Right cardiac atrium (tissue), 5 donors: ENCODE results near the gene HSPA12B. TPM values are rescaled to one million over a fixed set of nuclear protein-coding genes. Genes with fewer than 3 reads are reported as not detected.
"Not testable (repeated sequence)": the region's sequence is repeated elsewhere in the genome, so short reads cannot be mapped to it uniquely, and the experiment has no call there.

Experiments used
- ATAC-seq, 2 donors: fragments of 200-7000 bp; cut with Tn5 transposase; one replicate each; pipeline versions ENCODE4 v1.8.0 to v1.9.1; 2020; ENCODE audit warnings: moderate library complexity in 2 of 2, mild to moderate bottlenecking in 1 of 2
- DNase-seq, 3 donors: peaks; one replicate each; pipeline ENCODE4 v3.0.0-alpha.2; 2020
- H3K27ac ChIP-seq: one replicate; pipeline ENCODE4 v1.5.1; 2013; ENCODE audit warnings: mild to moderate bottlenecking, low read length, control low read depth, moderate library complexity
- H3K27me3 ChIP-seq: one replicate; pipeline ENCODE4 v1.6.1; 2013; ENCODE audit not compliant: control insufficient read depth, insufficient read depth
- H3K4me1 ChIP-seq: one replicate; pipeline ENCODE4 v1.6.1; 2013; ENCODE audit warnings: low read length; ENCODE audit not compliant: control insufficient read depth, insufficient read depth
- H3K4me3 ChIP-seq: one replicate; pipeline ENCODE4 v1.5.1; 2013; ENCODE audit warnings: low read length, control low read depth
- H3K9me3 ChIP-seq: one replicate; pipeline ENCODE4 v1.6.1; 2013; ENCODE audit warnings: low read length; ENCODE audit not compliant: control insufficient read depth
- WGBS: extraction: QIAGEN DNeasy Blood & Tissue Kit; methylation state at CpG from one replicate; pipeline ENCODE4 v1.1.7; 2013; 5-methylcytosine and 5-hydroxymethylcytosine counted together
- intact Hi-C, 4 donors: fragments of 100-400 bp; cut with DNase I; formaldehyde crosslinking; loops; one replicate each; pipeline versions ENCODE4 v1.11.0 to v1.14.0; 2022 to 2023
- polyA plus RNA-seq: library from polyadenylated mRNA; stranded (reverse); fragments of 200-250 nt; gene quantifications from one replicate; pipeline ENCODE4 v1.2.3, GENCODE V29; 2013
- total RNA-seq, 4 donors: library from RNA; stranded (reverse); fragmentation: NEBNext Ultra II Directional; extraction: Animal tissue kit (Norgen Biotek cat#: 25700); gene quantifications; one replicate each; pipeline ENCODE4 v1.2.1, GENCODE V29; 2021
- donor health status: healthy with polysubstance abuse.
- donor health status: DM: no; HTN: yes; CAD: no.
- donor health status: DM: no; HTN: no; CAD: no.
- donor health status: DM: no; HTN: yes; CAD: no; lungs with severe emphysema.
- donor health status: DM: yes; HTN: yes; CAD: no.

Gene HSPA12B
- total and polyA plus RNA-seq, 5 donors = 6.1 to 13.0 (median 7.9) TPM

DNA sequence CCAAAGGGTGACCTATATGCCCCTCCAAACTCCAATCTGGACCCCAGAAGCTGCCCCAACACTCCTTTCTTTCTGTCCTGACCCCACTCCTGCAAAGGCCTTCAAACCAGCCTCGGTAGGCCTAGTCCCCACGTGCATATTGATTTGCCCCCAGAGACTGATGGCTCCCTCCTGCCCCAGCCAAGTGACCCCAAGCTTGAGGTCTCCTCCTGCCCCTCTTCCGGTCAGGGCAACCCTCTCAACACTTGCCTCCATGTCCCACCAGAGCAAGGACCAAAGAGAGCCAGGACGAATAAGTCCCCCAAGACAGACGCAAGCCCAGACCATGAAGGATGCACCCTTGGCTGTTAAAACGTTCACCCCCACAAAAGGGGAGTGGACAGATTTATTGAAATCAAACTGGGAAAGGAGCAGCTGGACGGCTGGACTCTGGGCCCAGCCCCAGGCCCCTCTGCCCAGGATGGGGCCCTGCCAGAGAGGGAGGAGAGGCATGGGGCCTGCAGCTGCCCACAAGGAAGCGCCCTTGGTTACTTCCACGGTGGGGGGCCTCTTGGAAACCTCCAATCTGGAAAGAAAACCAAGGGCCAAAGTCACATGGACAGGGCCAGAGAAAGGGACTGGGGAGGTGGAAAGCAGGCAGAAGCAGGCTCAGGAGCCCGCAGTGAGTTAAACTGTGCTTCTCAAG is 51.2 kb downstream of the HSPA12B start:
- no peaks in the 10 kb centered on the region for H3K9me3 ChIP-seq
- 64% methylated on average over 10 of the region's 10 CpGs for WGBS
- DNase-seq (peak in 2 of 3 donors; percentile 9 to 40), ATAC-seq (no peak)
- no peak overlapping the region for H3K4me3 ChIP-seq
- no peak overlapping the region for H3K27ac ChIP-seq
- intact Hi-C loops = loop anchor here in 1 of 4 donors (2.0 kb wide), 1 partner anchor 37 kb away; the partner anchor contains the start of gene AP5S1
- H3K27me3 ChIP-seq = no peaks in the 10 kb centered on the region
- peaks cover 11% of the 10 kb centered on the region for H3K4me1 ChIP-seq

DNA sequence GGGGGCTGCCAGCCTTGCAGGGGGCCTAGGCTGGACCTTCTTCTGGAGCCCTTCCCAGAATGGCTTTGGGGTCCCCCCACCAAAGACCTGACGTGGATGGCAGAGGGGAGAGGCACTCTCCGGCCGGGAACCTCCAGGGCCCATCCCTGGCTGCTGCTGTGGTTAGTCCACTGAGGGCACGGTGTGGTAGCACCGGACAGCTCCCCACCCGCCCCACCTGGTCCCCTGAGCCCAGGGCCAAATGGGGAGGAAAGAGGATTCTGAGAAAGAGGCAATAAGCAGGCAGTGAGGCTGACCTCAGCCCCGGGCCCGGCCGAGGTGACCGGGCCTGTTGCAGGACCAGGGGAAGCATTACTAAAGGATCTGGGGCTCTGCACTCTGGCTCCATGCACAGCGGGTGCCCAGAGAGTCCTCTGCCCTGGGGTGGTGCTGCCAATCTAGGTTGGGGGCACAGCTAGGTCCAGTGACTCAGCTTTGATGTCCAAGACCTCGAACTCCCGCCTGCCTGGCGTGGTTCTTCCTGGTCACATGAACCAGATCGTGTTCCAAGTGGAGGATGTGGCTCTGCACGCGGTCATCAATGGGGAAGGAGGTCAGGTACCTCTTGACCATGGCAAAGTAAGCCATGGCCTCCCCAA is 51.9 kb downstream of the HSPA12B start:
- ATAC-seq (no peak), DNase-seq (peak; percentile 25 to 66 (median 50))
- intact Hi-C loops = loop anchor here in 1 of 4 donors (2.0 kb wide), 1 partner anchor 36 kb away; the partner anchor contains the start of gene AP5S1
- H3K27me3 ChIP-seq = no peaks in the 10 kb centered on the region
- WGBS = 73% methylated on average over 17 of the region's 17 CpGs
- H3K4me1 ChIP-seq = peaks cover 11% of the 10 kb centered on the region
- no peak overlapping the region for H3K4me3 ChIP-seq
- H3K9me3 ChIP-seq = no peaks in the 10 kb centered on the region
- no peak overlapping the region for H3K27ac ChIP-seq

DNA sequence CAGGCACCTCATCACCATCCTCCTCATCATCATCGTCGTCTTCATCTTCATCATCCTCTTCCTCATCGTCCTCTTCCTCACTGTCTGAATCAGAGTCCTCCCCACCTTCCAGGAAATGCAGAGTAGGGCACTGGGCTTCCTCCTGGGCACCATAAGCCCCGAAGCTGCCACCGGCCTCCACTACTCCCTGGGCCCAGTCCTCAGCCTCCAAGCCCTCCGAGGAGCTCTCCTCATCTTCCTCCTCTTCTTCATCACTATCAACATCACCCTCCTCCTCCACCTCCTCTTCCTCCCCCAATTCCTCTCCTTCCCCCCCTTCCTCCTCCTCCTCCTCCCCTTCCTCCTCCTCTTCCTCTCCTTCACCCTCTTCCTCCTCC is 52.4 kb downstream of the HSPA12B start:
- H3K9me3 ChIP-seq = no peaks in the 10 kb centered on the region
- WGBS = 66% methylated on average over 6 of the region's 6 CpGs
- ATAC-seq = no peak
- no peak for DNase-seq
- H3K4me1 ChIP-seq = peaks cover 11% of the 10 kb centered on the region
- no peaks in the 10 kb centered on the region for H3K27me3 ChIP-seq
- intact Hi-C loops = loop anchor here in 3 of 4 donors (2.0 to 5.0 kb wide), 2 partner anchors 36 to 37 kb away; partner anchors contain the start of gene AP5S1 (in 3 of the 3)
- no peak overlapping the region for H3K4me3 ChIP-seq
- no peak overlapping the region for H3K27ac ChIP-seq

DNA sequence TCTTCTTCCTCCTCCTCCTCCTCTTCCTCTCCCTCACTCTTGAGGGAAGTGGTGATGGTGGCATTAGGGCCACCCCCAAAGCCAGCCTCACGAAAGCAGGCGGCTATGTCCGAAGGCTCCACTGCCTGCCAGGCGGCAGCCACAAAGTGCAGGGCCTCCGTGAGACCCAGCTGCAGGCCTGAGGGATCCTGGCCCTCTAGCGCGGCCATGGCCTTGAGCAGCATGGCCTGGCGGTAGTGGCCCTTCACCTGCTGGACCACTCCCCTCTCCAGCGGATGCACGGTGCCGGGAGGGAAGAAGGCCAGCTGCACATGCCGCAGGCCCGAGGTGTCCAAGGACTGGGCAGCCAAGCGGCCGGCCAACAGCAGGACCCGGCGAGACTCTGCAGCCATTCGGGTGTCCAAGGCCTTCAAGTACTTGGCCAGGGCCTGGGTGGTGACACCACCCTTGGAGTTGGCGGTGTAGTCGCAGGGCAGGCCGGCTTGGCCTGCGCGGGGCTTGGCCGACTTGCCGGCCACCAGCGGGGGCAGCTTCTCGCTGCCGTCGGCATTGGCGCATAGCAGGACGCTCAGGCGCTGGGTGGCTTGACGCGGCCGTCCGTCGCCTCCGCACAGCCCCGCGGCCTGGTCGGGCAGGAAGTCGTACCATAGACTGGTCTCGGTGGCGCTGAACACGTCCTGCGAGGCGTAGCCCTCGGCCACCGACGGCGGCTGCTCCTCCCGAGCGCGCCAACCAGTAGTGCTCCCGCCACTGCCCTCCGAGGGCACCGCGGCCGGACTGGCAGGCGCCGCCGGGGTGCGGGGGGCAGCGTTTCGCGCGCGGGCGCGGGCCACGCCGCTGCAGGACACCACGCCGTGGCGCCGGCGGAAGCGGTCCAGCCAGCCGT is 53.0 kb downstream of the HSPA12B start:
- WGBS = 21% methylated on average over 79 of the region's 79 CpGs
- Histone ChIP-seq H3K27me3 (no peaks in the 10 kb centered on the region), H3K4me1 (peaks cover 11% of the 10 kb centered on the region), H3K9me3 (no peaks in the 10 kb centered on the region), H3K4me3 (peak overlapping the region; percentile 87), H3K27ac (peak overlapping the region; percentile 65)
- intact Hi-C loops = loop anchor here in 3 of 4 donors (2.0 to 5.0 kb wide), 2 partner anchors 35 to 37 kb away; partner anchors contain the start of gene AP5S1 (in 3 of the 3)
- ATAC-seq (peak; percentile 1 to 9), DNase-seq (peak; percentile 46 to 78 (median 77))

DNA sequence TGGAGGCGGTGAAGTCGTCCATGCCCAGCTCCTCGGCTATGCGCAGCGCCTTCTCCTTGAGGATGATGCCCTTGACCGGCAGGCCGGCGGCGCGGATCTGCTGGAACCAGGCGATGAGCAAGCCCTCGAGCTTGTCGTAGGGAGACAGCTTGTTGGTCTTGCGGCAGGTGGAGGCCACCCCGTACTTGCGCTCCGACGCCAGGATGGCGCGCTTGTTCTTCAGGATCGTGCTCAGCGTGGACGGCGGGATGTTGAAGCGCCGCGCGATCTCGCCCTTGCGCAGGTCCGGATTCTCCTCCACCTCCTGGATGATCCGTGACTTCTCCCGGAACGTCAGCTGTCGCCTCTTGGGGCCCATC is 53.6 kb downstream of the HSPA12B start:
- peak overlapping the region; percentile 87 for H3K4me3 ChIP-seq
- peaks cover 11% of the 10 kb centered on the region for H3K4me1 ChIP-seq
- H3K9me3 ChIP-seq = no peaks in the 10 kb centered on the region
- intact Hi-C loops = loop anchor here in 2 of 4 donors (5.0 kb wide), 1 partner anchor 36 kb away; the partner anchor contains the start of gene AP5S1 (in 2 of the 2)
- no peaks in the 10 kb centered on the region for H3K27me3 ChIP-seq
- whole genome bisulfite sequencing = under 1% methylated on average over 35 of the region's 35 CpGs
- peak overlapping the region; percentile 65 for H3K27ac ChIP-seq
- ATAC-seq = peak; percentile 4 to 9
- DNase-seq = peak; percentile 52 to 85 (median 85)

DNA sequence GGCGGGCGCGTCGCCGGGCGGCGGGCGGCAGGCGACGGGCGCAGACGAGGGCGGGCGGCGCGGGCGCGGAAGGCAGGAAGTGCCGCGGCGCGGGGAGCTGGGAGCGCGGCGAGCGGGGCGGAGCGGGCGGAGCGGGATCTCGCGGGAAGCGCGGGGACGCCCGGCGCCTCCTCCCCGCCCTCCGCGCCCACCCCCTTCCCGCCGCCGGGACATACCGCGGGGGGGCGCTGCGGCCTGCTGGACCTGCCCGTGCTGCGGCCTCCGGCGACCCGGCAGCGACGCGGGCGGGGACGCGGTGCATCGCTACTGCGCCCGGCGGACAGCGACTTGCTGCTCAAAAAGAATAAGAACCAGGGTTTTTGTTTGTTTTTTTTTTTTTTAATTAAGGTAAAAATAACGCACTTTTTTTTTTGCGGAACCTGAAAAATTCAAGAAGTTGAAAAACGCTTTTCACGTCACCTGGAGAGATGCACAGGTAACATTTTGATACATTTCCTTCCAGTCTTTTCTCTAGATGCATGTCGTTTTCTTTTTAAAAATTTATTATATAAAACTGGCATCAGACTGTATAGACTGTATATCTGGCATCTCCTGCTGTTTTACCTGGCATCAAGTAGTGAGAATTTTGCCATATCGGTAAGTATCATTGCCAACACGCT is 54.3 kb downstream of the HSPA12B start, which contains the start of gene CENPB:
CENPB (minus strand) TSS at position 76 of the 659 bp plus-strand sequence. CDS start 257 bp downstream, outside the sequence.
- peak; percentile 91 to 92 for ATAC-seq
- peak; percentile 89 to 97 (median 97) for DNase-seq
- WGBS = 2% methylated on average over 70 of the region's 70 CpGs
- H3K27ac ChIP-seq = peak within 1 kb of the TSS; percentile 65
- H3K4me3 ChIP-seq = peak within 1 kb of the TSS; percentile 87
- peaks cover 11% of the 10 kb centered on the region for H3K4me1 ChIP-seq
- H3K9me3 ChIP-seq = no peaks in the 10 kb centered on the region
- intact Hi-C loops = loop anchor here in 2 of 4 donors (5.0 kb wide), 1 partner anchor 36 kb away; the partner anchor contains the start of gene AP5S1 (in 2 of the 2)
- H3K27me3 ChIP-seq = no peaks in the 10 kb centered on the region

DNA sequence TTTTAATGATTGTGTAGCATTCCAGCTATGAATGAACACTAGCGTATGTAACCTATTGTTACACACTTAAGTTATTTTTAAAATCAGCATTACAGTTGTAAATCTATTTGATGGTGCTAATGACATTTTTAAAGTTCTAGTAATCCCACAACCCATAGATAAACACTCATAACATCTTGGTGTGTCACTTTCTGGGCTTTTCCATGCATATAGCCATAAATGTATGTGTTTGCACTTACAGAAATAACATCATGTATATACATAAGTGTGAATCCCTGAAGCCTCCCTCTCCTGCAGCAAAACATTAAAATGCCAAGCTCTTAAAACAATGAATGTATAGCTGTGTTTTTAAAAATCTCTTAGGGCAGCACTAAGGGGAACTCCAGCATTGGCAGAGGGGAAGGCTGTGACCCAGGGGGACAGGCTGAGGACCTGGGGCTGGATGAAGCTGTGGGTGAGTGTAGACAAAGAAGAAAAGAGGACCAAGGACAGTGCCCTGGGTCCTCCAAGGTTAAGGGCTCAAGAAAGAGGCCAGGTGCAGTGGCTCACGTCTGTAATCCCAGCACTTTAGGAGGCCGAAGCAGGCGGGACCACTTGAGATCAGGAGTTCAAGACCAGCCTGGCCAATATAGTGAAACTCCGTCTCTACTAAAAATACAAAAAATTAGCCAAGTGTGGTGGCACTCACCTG is 55.0 kb downstream of the HSPA12B start:
- H3K27ac ChIP-seq = no peak overlapping the region
- intact Hi-C loops = loop anchor here in 2 of 4 donors (5.0 kb wide), 1 partner anchor 35 kb away; the partner anchor contains the start of gene AP5S1 (in 2 of the 2)
- H3K9me3 ChIP-seq = no peaks in the 10 kb centered on the region
- DNase-seq = peak in 2 of 3 donors; percentile 12 to 30
- H3K4me1 ChIP-seq = peaks cover 11% of the 10 kb centered on the region
- no peaks in the 10 kb centered on the region for H3K27me3 ChIP-seq
- no peak for ATAC-seq
- peak overlapping the region; percentile 87 for H3K4me3 ChIP-seq
- 81% methylated on average over 5 of the region's 5 CpGs for WGBS

DNA sequence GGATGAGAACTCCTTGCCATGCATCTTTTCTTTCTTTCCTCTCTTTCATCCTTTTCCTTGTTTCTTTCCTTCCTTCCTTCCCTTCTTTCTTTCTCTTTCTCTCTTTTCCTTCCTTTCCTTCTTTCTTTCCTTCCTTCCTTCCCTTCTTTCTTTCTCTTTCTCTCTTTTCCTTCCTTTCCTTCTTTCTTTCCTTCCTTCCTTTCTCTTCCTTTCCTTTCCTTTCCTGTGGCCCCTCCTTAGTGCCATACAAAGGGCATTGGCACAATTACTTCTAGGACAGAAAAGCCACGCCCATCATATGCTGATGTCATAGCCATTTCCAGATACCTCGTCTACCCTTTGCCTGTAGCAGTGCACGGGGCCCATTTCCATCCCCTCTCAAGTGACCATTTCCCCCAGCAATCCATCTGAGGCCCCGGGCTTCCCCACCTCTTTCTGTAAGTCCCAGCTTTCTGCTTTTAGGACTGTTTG is 56.2 kb downstream of the HSPA12B start:
- no peaks in the 10 kb centered on the region for H3K9me3 ChIP-seq
- WGBS = 63% methylated on average over 4 of the region's 4 CpGs
- no peak overlapping the region for H3K4me3 ChIP-seq
- H3K27ac ChIP-seq = no peak overlapping the region
- peaks cover 11% of the 10 kb centered on the region for H3K4me1 ChIP-seq
- peak in 2 of 3 donors; percentile 7 to 32 for DNase-seq
- no peak for ATAC-seq
- H3K27me3 ChIP-seq = no peaks in the 10 kb centered on the region
- intact Hi-C loops = loop anchor here in 2 of 4 donors (5.0 kb wide), 1 partner anchor 34 kb away; the partner anchor contains the start of gene AP5S1 (in 2 of the 2)

DNA sequence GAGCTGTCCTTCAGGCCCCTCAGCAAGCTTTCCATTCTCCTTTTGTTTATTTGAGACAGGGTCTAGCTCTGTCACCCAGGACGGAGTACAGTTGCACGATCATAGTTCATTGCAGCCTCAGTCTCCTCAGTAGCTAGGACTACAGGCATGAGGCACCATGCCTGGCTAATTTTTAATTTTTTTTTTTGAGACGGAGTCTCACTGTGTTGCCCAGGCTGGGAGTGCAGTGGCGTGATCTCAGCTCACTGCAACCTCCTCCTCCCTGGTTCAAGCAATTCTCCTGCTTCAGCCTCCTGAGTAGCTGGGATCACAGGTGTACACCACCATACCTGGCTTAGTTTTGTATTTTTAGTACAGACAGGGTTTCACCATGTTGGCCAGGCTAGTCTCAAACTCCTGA is 56.7 kb downstream of the HSPA12B start:
- WGBS = 97% methylated on average over 4 of the region's 4 CpGs
- not testable (repeated sequence) for H3K9me3 ChIP-seq, H3K27ac ChIP-seq, ATAC-seq, H3K27me3 ChIP-seq, H3K4me3 ChIP-seq, DNase-seq
- intact Hi-C loops = loop anchor here in 2 of 4 donors (5.0 kb wide), 1 partner anchor 33 kb away; the partner anchor contains the start of gene AP5S1 (in 2 of the 2)
- peaks cover 11% of the 10 kb centered on the region for H3K4me1 ChIP-seq
